GM21526 (cell line): Measurements from ENCODE around the gene TUBA8.

ENCODE experiments used
- ATAC-seq: cut with Tn5 transposase; IDR thresholded peaks from one replicate; pipeline ENCODE4 v1.9.1; 2021; ENCODE audit warnings: moderate library complexity; ENCODE audit not compliant: unreplicated experiment, low FRiP score

The TUBA8 gene

DNA sequence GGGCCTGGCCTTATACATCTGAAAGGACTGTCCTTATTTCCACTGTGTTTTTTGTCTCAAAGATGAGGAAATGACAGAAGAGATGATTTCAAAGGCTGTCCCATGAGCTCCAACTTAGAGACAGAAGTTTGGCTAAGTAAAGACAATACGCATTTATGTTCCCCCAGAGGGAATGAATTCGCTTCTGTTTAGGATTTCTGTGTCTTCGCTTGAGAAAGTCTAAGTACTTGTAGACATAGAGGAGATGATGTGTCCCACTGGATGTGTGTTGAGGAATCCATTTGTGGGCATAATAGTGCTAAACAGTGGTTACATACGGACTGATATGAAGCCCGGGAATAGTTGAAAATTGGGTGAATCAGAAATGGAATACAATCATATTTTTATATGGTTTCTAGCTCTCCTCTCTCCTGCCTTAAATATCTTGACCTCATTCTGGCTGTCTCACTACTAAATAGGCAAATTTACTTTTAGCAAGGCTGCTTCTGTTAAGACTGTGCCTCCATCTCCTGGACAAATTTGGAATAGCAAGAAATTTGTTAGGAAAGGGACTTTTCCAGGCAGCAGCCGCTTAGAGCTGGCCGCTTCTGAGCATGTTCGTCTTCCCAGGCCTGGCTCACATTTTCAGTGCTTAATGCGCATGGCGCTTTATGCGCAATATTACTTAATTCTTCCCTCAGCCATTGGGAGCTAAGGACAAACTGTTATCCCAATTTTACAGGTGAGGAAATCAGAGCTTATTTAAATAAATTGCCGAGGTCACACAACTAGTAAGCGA is 34.7 kb upstream of the TUBA8 start:
- ATAC-seq = no peak

DNA sequence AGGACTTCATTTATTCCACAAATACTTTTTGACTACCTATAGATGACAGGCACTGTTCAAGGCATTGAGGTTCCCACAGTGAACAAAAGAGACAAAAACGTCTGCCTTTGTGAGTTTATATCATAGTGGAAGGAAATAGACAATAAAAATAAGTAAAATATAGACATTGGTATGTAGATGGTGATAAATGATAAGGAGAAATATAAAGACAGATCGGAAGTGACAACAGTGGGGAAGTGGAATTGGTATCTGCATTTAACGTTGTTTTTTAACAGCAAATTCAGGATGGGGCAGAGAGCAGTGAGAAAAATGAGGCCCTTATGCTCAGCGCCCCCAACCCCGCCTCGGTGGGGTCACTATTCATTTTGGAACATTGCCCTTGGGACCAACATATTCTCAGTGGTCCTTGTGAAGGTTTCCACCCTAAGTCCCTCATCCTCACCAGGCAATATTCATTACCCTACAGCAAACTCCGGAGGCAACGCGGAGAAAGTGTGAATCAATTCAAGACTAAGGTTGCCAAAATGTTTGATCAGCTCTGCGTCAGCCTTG is 33.4 kb upstream of the TUBA8 start:
- peak; percentile 13 for ATAC-seq

DNA sequence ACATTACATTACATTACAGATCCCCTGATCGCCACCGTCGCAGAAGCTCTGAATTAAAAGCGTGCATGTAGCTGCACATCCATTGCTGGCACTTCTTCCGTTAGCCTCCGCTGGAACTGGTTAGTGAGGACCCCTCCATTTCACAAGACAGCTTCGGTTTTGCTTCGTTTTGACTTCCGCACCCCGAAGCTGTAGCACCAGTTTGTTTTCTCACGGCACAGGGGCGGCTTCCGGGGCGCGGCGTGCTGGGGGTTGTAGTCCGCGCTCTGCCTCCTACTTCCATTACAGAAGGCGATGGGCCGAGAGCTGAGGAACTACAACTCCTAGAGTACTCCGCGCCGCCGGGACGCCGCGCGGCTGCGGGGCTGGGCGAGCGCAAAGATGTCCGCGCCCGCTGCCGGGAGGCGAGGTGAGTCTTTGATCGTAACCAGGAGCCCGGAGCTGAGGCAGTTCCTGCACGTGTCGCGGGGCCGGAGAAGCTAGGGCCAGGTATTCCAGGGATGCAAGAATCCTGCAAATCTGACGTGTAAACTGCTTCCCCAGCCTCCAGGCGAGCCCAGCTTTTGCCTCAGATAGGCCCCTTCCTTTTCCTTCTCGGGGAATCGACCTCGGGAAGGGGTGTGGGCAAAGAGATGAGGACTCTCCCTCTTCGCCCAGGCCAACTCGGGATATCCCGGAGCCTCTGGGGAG is 32.8 kb upstream of the TUBA8 start, which contains the start of gene PEX26:
Gene PEX26 (plus strand): TSS at position 352 of the 690 bp plus-strand sequence. CDS start 387 bp downstream, outside the sequence.
- peak; percentile 84 for ATAC-seq

DNA sequence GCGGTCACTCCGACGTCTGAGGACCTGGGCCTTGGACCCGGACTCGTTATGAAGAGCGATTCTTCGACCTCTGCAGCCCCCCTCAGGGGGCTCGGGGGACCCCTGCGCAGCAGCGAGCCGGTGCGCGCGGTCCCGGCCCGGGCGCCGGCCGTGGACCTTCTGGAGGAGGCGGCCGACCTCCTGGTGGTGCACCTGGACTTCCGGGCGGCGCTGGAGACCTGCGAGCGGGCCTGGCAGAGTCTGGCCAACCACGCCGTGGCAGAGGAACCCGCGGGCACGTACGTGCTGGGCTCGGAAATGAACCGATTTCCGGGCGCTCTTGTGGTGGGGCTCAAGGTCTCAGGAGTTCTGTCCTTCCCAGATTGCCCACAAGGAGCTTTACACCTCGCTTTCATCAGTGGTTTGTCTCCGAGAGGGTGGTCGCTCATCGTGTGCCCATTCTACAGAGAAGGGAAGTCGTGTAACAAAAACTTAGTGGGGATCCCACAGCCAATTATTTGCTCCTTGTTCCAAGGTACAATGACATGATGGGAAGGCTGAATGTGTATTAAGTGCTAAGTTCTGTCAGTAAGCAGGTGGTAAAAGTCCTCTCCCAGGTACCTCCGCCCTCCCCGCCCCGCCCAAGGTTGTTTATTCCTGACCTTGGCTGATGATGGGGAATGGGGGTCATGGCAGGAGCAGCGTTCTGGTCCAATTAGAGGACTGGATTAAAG is 32.1 kb upstream of the TUBA8 start:
- no peak for ATAC-seq

DNA sequence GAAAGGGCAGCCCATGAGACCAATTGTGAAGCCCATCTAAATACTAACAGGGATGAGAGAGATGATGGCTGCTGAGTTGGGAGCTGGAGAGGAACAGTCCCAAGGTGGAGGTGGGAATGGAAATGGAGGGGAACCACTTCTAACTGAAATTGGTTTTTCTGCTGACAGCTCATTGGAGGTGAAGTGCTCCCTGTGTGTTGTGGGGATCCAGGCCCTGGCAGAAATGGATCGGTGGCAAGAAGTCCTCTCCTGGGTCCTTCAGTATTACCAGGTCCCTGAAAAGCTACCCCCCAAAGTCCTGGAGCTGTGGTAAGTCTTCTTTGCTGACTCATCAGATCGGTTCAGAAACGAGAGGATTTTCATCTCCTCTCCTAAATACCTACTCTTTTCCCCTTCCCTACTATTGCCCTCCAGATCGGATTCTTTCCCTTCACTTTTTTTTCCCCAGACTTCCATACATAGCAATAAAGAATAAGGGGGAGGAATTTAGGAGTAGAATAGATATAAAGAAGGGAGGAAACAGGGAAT is 30.8 kb upstream of the TUBA8 start:
- no peak for ATAC-seq

DNA sequence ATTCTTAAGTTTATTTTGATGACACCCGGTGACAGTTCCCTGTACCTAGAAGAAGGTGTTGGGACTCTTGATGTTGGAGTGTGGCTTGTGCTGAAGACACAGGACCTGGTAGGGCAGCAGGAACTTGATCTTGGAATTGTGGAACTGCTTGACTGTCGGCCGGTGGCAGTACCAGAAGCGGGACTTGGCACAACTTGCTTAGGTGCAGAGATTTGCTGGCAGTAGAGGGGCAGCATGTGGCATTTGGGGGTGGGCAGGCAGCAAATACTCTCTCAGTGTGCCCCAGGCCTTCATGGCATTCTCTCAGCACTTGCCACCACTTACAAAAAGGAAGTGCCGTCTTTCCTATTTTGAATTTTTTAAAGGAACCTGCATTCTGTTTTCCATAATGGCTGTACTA is 29.2 kb upstream of the TUBA8 start:
- ATAC-seq = no peak

DNA sequence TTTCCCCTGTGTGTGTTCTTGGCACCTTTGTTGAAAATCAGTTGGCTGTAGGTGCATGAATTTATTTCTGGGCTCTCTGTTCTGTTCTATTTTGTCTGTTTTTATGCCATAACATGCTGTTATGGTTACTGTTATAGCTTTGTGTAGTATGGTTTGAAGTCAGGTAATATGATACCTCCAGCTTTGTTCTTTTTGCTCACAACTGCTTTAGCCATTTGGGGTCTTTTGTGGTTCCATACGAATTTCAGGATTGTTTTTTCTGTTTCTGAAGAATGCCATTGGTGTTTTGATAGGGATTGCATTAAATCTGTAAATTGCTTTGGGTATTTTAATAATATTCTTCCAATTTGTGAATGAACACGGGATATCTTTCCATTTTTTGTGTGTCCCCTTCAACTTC is 28.1 kb upstream of the TUBA8 start:
- ATAC-seq = no peak

DNA sequence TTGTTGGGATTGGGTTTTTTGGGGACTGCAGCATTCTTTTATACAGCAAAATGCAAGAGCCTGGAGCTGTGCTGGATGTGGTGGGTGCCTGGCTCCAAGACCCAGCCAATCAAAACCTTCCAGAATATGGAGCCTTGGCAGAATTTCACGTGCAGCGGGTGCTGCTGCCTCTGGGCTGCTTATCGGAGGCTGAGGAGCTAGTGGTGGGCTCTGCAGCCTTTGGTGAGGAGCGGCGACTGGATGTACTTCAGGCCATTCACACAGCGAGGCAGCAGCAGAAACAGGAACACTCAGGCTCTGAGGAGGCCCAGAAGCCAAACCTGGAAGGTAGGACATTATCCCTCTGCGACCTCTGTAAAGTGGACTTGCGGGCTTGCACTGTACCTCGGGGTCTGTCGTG is 27.2 kb upstream of the TUBA8 start:
- ATAC-seq = no peak

DNA sequence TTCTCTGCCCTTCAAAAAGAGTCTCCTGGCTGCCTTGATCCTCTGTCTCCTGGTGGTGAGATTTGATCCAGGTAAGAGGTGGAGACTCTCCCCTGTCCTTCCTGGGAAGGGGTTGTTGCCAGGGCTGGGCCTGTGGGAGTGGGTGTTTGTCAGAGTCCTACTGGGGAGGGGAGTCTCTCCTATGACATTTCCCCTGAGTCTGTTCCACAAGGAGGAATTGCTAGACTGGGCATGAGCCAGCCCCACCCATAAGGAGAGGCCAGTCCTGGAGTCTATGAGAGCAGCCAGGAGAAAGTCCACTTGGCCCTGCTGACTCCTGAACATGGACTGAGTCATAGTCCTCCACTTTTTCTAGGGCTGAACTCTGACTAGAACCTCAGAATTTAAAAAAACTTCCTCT is 25.4 kb upstream of the TUBA8 start:
- no peak for ATAC-seq

DNA sequence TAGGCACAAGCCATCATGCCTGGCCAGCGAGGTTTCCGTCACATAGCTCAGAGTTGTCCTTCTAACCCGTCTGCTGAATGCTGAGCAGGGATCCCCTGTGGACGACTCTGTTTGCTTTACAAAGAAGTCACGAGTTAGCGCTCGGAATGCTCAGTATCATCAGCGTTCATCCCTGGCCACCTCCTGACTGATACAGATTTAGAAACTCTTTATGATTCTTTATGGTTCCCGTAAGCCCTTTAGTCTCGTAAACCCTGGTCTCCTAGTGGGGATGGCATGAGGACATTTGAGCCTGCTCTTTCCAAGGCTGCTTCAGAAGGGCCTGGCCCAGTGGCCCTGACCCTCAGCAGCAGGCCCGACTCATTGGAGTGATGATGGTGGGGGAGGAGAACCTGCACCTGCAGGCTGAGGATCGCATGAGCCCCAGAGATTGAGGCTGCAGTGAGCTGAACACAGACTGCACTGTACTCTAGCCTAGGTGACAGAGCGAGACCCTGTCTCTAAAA is 23.2 kb upstream of the TUBA8 start:
- no peak for ATAC-seq

DNA sequence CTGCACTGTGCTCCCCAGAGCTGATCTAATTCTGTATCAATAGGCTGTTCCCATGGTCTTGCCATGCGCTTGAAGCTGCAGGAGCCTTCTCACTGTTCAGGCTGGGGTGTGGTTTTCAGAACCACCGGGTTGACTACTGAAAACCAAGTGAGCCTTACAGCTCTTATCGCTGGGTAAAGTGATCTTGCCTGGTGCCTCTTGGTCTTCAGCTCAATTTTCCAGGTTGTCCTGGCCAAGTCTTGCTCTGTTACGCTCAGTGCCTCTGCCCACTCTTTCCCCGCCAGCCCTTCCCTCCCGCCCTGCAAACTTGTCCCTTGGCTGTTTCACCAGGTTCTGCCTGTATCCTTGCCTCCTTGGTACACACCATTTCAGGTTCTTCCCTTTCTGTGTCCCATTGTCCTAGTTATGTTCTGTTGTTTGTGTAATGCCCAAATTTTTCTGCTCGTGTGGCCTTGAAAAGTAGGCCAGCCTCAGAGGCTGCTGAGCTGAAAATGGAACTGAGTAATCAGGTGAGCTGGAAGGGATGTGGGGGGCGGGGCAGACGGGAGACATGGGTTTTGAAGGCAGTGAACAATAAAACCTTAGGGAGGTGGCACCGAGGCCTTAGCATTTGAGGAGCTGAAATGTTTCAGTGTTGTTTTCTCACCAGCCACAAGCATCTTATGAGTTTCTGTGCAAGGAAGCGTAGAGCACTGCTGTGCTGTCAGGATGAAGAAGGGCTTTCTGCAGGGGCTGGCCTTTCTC is 21.6 kb upstream of the TUBA8 start:
- ATAC-seq = no peak

DNA sequence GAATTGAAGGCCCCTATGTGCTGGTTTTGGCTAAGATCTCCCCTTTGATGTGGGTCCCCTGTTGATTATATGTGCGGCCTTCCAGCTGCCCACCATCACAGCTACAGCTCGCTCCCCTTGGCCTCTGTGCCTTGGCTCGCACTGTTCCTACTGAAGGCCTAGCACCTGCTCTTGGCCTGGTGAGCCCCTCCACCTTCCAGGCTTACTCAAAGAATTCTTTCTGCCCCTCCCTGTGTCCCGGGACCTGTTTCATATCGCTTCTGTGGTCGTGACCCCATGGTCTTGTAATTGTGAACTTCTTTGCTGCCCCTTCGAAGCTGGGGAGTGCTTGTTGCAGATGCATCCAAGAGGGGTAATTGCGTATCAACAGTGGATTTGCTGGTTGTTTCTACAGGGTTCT is 20.3 kb upstream of the TUBA8 start:
- no peak for ATAC-seq

DNA sequence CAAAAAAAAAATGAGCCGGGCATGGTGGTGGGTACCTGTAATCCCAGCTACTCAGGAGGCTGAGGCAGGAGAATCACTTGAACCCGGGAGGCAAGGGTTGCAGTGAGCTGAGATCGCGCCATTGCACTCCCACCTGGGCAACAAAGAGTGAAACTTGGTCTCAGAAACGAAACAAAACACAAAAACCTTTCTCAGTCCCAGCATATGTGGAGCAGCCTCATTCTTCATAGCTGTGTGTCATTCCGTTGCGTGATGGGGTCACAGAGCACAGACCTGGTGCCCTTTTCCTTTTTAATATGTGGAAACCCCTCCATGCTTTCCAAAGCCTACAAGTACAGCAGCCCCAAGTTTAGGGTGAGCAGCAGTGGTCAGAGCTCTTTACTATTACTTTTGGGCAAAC is 19.1 kb upstream of the TUBA8 start:
- ATAC-seq = no peak

DNA sequence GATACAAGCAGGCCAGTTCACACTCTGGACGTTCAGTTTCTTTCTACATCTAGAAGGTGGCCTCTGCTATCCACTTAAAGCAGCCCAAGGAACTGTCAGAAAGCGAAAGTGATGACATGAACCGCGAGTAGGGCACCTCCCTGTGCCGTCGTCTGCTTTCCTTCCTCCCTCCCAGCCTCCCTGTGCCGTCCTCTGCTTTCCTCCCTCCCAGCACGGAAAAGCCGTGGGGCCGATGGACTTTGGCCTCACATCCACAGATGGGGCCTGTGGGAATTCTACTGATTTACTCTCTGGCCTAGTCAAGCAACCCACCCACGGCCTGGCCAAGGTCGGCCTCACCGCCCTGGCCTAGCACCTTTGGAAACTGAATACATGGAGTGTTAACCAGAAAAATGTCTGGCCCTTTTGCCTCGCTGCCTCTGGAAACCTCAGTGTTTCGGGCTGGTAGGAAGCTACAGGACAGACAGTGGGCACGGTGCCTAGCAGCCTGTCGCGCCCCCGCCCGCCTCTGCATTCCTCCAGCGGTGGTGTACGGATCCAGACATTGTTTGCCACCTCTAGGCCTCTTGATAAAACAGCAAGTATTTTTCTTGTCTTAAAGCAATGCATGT is 18.6 kb upstream of the TUBA8 start:
- ATAC-seq = no peak

DNA sequence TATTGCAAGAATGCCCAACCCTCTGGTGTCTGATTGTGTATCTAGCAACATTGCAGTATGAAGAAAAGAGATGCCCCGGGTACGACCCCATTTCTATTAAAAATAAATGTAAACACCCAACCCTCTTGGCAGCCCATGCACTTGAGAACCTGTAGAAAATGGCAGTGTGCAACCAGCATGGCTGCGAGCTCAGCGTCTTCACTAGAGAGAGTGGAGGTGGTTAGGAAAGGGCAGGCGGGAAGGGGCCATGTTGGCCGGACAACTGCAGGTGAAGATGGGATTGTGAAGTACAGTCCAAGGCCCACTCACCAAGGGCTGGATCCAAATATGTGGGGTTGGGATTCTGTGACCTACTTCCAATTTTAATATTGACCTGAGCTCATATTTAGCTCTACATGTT is 16.9 kb upstream of the TUBA8 start:
- ATAC-seq = no peak

DNA sequence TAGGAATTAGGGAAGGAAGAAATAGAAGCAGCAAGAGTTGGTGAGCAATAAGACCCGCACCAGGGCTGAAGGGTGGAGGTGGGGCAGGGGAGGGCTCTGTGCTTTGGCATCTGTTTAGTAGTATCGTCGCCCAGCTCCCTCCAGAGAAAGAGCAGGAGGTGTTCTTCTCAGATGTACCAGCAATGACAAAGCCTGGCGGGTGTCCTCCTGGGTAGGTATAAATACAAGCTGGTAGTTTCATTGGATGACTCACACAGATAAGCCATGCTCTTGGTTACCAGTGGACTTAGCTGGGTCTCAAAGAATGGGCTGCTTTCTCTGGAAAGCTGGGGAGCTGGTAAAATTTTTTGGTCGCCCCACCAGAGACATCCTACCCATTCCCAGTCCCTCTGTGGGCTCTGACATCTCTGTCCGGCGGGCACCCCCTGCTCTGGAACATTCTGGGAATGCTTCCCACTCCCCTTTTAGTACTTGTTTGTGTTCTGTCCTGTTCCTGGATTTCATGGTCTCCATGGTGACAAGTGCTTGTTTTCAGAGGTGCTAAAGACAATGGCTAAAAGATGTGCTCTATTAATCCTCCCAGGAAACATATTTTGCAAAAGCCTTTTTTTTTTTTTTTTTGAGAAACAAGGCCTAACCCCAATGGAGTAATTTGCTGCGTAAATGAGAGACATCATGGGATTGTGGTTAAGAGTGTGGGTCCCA is 15.4 kb upstream of the TUBA8 start:
- ATAC-seq = no peak

DNA sequence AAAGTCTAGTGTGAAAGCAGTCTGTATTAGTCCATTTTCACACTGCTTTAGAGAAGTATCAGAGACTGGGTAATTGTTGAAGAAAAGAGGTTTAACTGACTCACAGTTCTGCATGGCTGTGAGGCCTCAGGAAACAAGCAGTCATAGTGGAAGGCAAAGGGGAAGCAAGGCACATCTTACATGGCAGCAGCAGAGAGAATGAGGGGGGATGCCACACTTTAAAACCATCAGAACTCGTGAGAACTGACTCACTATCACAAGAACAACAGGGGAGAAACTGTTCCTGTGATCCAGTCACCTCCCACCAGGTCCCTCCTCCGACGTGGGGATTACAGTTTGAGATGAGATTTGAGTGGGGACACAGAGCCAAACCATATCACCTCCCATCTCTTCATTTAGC is 13.8 kb upstream of the TUBA8 start:
- ATAC-seq = no peak

DNA sequence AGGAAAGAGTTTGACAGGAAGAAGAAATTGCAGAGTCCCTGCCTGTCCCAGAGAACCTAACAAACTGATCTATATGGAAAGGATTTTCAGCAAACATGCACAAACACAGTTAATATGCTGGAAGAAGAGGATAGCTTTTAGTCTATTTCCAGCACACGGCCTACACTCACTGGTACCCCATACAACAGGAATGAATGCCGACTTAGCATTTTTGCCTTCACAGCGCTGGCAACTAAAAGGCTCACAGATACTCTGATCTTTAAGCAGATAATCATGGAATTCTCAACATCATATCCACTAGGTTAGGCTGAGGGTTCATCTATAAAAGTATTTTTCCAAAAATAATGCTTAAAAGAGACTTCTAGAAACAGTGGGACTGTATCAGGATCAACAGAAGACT is 9.8 kb upstream of the TUBA8 start:
- no peak for ATAC-seq

DNA sequence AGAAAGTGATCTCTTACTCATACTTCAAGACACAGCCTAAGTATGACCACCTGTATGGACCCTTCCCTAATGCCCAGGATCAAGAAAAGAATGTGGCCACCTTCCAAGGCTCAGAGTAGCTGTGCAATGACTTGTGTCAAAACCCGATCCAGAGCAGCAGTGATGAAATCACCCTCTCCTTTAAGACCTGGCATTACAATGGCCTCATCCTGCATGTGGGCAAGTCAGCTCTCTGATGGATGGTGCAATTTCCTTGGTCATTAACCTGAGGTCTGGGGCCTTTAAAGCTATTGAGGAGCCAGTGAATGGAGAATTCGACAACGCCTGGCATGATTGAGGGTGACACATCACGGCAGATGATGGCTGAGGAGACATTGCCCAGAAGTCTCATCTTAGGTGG is 9.1 kb upstream of the TUBA8 start:
- ATAC-seq = no peak
